ENCODE data around the gene RETREG3. TPM values are rescaled to one million over a fixed set of nuclear protein-coding genes. Genes with fewer than 3 reads are reported as not detected.

RETREG3 gene
- total and polyA plus RNA-seq, 2 of the 13 experiments (the other 11 are each of a cell fraction or from before 2014, with no cell fraction given): 47.0 to 55.8 TPM

GRCh38 chr17:42562388-42563142 is 46.6 kb downstream of the RETREG3 start (continued):
- no peak for TF ChIP-seq ZNF407 (CRISPR knock-in tag; IDR thresholded peaks at IDR 0.05; ENCODE audit: not compliant biosample characterization)
- no peak; the same call in 1 of the 2 replicates for TF ChIP-seq ZNF780A (CRISPR knock-in tag; IDR thresholded peaks at IDR 0.05)
- no peak for TF ChIP-seq ZNF251 (CRISPR knock-in tag; IDR thresholded peaks at IDR 0.05)
- TF ChIP-seq TSC22D2 (CRISPR knock-in tag; IDR thresholded peaks at IDR 0.05; ENCODE audit: borderline replicate concordance): no peak
- TF ChIP-seq NFIB (CRISPR knock-in tag; IDR thresholded peaks at IDR 0.05; ENCODE audit: borderline replicate concordance): no peak
- peak; percentile 20; the same call in 1 of the 2 replicates for TF ChIP-seq ZNF263 (CRISPR knock-in tag; IDR thresholded peaks at IDR 0.05)
- TF ChIP-seq TARDBP (CRISPR knock-in tag; IDR thresholded peaks at IDR 0.05): no peak
- peak; percentile 55 for TF ChIP-seq ARID4A (CRISPR knock-in tag; IDR thresholded peaks at IDR 0.05; ENCODE audit: borderline replicate concordance)
- peak; percentile 35; the same call in 1 of the 2 replicates for TF ChIP-seq HNRNPL (IDR thresholded peaks at IDR 0.05; ENCODE audit: low read depth, low read length)
- TF ChIP-seq ZNF530 (CRISPR knock-in tag; IDR thresholded peaks at IDR 0.05; ENCODE audit: low read depth): no peak
- 0 out of 2 replicates have a peak, but pooled peaks have one; percentile 73 for TF ChIP-seq ZSCAN30 (CRISPR knock-in tag; IDR thresholded peaks at IDR 0.05)
- no peak for TF ChIP-seq STAT6 (CRISPR knock-in tag; IDR thresholded peaks at IDR 0.05; ENCODE audit: borderline replicate concordance)

Measured in HepG2 (cell line).